ENCODE measurements around the gene RIPPLY1.

Gene RIPPLY1

DNA sequence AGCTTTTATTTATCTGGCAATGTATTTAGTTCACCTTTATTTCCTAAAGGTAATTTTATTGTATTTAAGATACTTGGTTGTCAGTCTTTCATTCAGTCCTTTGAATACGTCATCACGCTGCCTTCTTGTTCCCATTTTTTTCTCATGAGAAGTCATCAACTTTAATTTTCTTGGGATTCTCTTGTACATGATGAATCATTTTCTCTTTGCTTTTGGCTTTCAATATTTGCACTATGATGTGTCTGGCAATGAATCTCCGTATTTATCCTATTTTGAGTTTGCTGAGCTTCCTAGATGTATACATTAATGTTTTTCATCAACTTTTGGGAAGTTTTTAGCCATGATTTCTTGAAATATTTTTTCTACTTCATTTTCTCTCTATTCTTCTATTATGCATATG lies 45.5 kb upstream of the RIPPLY1 start:
- H3K36me3 ChIP-seq = no peaks in the 10 kb centered on the region
- no peak overlapping the region for H3K4me3 ChIP-seq (ENCODE audit: low read depth in 1 of 2, low read length in 1 of 2)
- no peaks in the 10 kb centered on the region for H3K4me1 ChIP-seq (ENCODE audit: control insufficient read depth in 1 of 2, insufficient read depth in 1 of 2, low read depth in 1 of 2, low read length in 1 of 2)
- no peaks in the 10 kb centered on the region for H3K9me3 ChIP-seq
- TF ChIP-seq, protein P1, sequence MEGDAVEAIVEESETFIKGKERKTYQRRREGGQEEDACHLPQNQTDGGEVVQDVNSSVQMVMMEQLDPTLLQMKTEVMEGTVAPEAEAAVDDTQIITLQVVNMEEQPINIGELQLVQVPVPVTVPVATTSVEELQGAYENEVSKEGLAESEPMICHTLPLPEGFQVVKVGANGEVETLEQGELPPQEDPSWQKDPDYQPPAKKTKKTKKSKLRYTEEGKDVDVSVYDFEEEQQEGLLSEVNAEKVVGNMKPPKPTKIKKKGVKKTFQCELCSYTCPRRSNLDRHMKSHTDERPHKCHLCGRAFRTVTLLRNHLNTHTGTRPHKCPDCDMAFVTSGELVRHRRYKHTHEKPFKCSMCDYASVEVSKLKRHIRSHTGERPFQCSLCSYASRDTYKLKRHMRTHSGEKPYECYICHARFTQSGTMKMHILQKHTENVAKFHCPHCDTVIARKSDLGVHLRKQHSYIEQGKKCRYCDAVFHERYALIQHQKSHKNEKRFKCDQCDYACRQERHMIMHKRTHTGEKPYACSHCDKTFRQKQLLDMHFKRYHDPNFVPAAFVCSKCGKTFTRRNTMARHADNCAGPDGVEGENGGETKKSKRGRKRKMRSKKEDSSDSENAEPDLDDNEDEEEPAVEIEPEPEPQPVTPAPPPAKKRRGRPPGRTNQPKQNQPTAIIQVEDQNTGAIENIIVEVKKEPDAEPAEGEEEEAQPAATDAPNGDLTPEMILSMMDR (IDR thresholded peaks at IDR 0.05) = no peak
- H3K27ac ChIP-seq = no peak overlapping the region
- no peaks in the 10 kb centered on the region for H3K27me3 ChIP-seq

DNA sequence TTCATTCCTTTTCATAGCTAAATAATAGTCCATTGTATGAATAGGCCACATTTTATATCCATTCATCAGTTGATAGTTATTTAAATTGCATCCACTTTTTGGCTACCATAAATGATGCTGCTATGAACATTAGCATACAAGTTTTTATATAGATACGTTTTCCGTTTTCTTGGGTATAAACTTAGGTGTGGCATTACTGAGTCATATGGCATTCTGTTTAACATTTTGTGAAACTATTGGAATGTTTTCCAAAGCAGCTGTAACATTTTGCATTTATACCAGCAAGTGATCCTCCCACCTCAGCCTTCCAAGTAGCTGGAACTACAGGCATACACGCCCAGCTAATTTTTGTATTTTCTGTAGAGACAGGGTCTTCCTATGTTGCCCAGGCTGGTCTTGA lies 43.3 kb upstream of the RIPPLY1 start:
- no peaks in the 10 kb centered on the region for H3K36me3 ChIP-seq
- no peaks in the 10 kb centered on the region for H3K27me3 ChIP-seq
- H3K27ac ChIP-seq = no peak overlapping the region
- H3K4me3 ChIP-seq (ENCODE audit: low read depth in 1 of 2, low read length in 1 of 2) = no peak overlapping the region
- TF ChIP-seq, protein P1 (IDR thresholded peaks at IDR 0.05) = no peak
- no peaks in the 10 kb centered on the region for H3K4me1 ChIP-seq (ENCODE audit: control insufficient read depth in 1 of 2, insufficient read depth in 1 of 2, low read depth in 1 of 2, low read length in 1 of 2)
- H3K9me3 ChIP-seq = no peaks in the 10 kb centered on the region

DNA sequence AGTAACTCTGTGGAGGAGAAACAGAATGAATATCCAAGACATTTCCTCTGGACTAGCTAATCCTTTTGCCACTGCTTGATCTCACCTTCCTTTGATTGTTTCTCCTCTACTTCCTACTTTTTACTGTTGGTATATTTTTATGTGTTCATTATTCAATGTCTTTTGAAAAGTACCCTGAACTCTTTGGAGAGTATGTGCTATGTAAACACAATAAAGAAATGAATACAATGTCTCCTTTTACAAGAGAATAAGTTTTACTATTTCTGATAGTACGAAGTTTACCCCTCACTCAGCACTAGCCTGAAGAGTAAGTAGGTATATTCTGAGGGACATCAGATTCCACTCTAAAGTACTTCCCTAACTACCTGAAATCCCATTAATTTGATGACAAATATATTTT lies 36.9 kb upstream of the RIPPLY1 start:
- Histone ChIP-seq H3K27me3 (no peaks in the 10 kb centered on the region), H3K9me3 (no peaks in the 10 kb centered on the region), H3K36me3 (no peaks in the 10 kb centered on the region), H3K4me3 (ENCODE audit: low read depth in 1 of 2, low read length in 1 of 2) (no peak overlapping the region), H3K4me1 (ENCODE audit: control insufficient read depth in 1 of 2, insufficient read depth in 1 of 2, low read depth in 1 of 2, low read length in 1 of 2) (no peaks in the 10 kb centered on the region), H3K27ac (no peak overlapping the region)
- TF ChIP-seq, protein P1 (IDR thresholded peaks at IDR 0.05) = no peak

DNA sequence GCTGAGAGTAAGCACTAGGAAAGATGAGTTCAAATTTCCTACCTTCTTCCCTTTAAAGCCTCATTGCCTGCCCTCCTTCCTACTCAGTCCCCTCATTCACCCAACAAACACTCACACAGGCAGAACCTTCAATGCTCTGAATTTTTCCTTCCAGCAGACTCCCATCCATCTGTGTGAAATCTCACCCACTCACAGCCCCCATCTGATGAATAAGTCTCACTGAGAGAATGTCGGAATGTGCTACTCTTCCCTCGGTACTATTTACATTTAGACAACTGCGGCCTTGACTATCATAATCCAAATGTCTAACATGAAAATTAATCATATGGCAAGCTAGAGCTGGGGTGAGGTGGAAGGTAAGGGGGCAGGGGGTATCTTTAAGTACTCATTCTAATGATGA lies 36.4 kb upstream of the RIPPLY1 start:
- TF ChIP-seq, protein P1 (IDR thresholded peaks at IDR 0.05) = no peak

DNA sequence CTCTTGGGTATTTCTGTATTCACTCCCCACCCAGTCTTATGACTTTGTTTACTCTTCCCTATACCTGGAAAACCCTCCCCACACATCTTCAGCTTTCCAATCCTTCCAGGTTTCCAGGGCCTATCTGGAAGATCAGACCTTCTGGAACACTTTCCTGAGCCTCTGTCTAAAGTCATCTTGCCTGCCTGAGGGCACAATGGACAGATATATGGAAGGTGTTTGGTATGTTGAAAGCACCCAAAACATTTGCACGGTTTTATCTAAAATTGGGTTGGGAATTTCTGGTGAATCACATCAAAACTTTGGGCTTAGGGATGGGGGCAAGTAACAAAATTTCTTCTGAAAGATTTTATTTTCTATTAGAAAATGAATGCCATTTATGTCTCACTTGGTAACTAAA lies 33.1 kb upstream of the RIPPLY1 start:
- Histone ChIP-seq H3K4me1 (ENCODE audit: control insufficient read depth in 1 of 2, insufficient read depth in 1 of 2, low read depth in 1 of 2, low read length in 1 of 2) (no peaks in the 10 kb centered on the region), H3K36me3 (no peaks in the 10 kb centered on the region), H3K27me3 (no peaks in the 10 kb centered on the region), H3K4me3 (ENCODE audit: low read depth in 1 of 2, low read length in 1 of 2) (no peak overlapping the region), H3K27ac (no peak overlapping the region), H3K9me3 (no peaks in the 10 kb centered on the region)
- TF ChIP-seq, protein P1 (IDR thresholded peaks at IDR 0.05) = no peak

More for the DNA sequence above, 36.4 kb upstream of the RIPPLY1 start:
- no peaks in the 10 kb centered on the region for H3K9me3 ChIP-seq
- no peaks in the 10 kb centered on the region for H3K36me3 ChIP-seq
- no peak overlapping the region for H3K27ac ChIP-seq
- no peaks in the 10 kb centered on the region for H3K4me1 ChIP-seq (ENCODE audit: control insufficient read depth in 1 of 2, insufficient read depth in 1 of 2, low read depth in 1 of 2, low read length in 1 of 2)
- H3K27me3 ChIP-seq = no peaks in the 10 kb centered on the region
- H3K4me3 ChIP-seq (ENCODE audit: low read depth in 1 of 2, low read length in 1 of 2) = no peak overlapping the region

DNA sequence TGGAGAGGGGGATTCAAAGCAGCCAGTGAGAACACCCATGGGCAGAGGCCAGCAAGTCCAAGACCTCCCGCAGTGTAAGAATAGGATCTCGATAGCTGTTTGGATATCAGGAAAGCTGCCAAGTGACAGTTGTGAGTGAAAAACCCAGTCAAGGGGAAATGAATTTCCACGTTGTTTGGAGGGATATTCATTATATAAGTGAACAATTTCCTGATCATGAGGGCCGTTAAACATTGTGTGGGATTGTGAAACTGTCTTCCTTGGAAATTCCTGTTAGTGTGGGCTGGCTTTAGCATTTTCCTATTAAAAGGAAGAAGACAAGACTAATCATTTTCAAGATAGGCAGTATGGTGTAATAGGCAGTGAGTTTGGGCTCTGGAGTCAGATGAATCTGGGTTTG lies 32.0 kb upstream of the RIPPLY1 start:
- H3K4me3 ChIP-seq (ENCODE audit: low read depth in 1 of 2, low read length in 1 of 2) = no peak overlapping the region
- H3K36me3 ChIP-seq = no peaks in the 10 kb centered on the region
- H3K9me3 ChIP-seq = no peaks in the 10 kb centered on the region
- H3K27ac ChIP-seq = no peak overlapping the region
- TF ChIP-seq, protein P1 (IDR thresholded peaks at IDR 0.05) = no peak
- no peaks in the 10 kb centered on the region for H3K27me3 ChIP-seq
- H3K4me1 ChIP-seq (ENCODE audit: control insufficient read depth in 1 of 2, insufficient read depth in 1 of 2, low read depth in 1 of 2, low read length in 1 of 2) = no peaks in the 10 kb centered on the region
